Kidney (tissue), 14 donors: ENCODE data around the gene FLT1. TPM values are rescaled to one million over a fixed set of nuclear protein-coding genes. Genes with fewer than 3 reads are reported as not detected.

Experiments used
- DNase-seq, 5 donors: peaks; one replicate each; pipeline ENCODE4 v3.0.0-alpha.2; 2013 to 2020
- FAIRE-seq: peaks from 2 replicates; lab custom pipeline; 2012; peaks lifted over from hg19 to GRCh38; lab: Jason Lieb, UNC
- H3K27ac ChIP-seq, 2 donors: one replicate each; pipeline ENCODE4 v1.7.0; 2013; ENCODE audit warnings: low read depth in 2 of 2, low read length in 2 of 2, inconsistent platforms in 1 of 2
- H3K27me3 ChIP-seq: one replicate; pipeline ENCODE4 v1.7.1; 2013; ENCODE audit warnings: low read length, inconsistent platforms; ENCODE audit not compliant: control insufficient read depth, insufficient read depth
- H3K36me3 ChIP-seq, 3 donors: one replicate each; pipeline versions ENCODE4 v1.7.0 to v1.7.1; 2013; ENCODE audit warnings: low read length in 3 of 3, control low read depth in 1 of 3, inconsistent platforms in 1 of 3; ENCODE audit not compliant: insufficient read depth in 3 of 3, control insufficient read depth in 2 of 3
- H3K4me1 ChIP-seq, 3 donors: one replicate each; pipeline versions ENCODE4 v1.7.0 to v1.7.1; 2013; ENCODE audit warnings: low read length in 3 of 3, inconsistent platforms in 1 of 3, low read depth in 1 of 3; ENCODE audit not compliant: control insufficient read depth in 2 of 3, insufficient read depth in 2 of 3
- H3K4me3 ChIP-seq, 3 donors: one replicate each; pipeline versions ENCODE4 v1.7.0 to v1.8.1; 2013; ENCODE audit warnings: low read length in 3 of 3, control low read depth in 1 of 3, inconsistent platforms in 1 of 3
- H3K9ac ChIP-seq, 3 donors: one replicate each; pipeline versions ENCODE4 v1.7.0 to v1.7.1; 2013; ENCODE audit warnings: low read length in 3 of 3, control low read depth in 1 of 3, inconsistent platforms in 1 of 3
- H3K9me3 ChIP-seq, 3 donors: one replicate each; pipeline versions ENCODE4 v1.7.0 to v1.7.1; 2013; ENCODE audit warnings: low read length in 3 of 3, control low read depth in 1 of 3, inconsistent platforms in 1 of 3; ENCODE audit not compliant: control insufficient read depth in 2 of 3, insufficient read depth in 1 of 3
- intact Hi-C: fragments of 100-400 bp; cut with DNase I; formaldehyde crosslinking; loops from one replicate; pipeline ENCODE4 v1.11.1; 2022
- polyA plus RNA-seq: library from polyadenylated mRNA; stranded (reverse); fragments of 350-450 nt; fragmentation: Illumina TruSeq; extraction: RNeasy Lipid Tissue Mini Kit (QIAGEN cat#74804); gene quantifications from one replicate; pipeline ENCODE4 v1.2.3, GENCODE V29; 2014; ENCODE audit warnings: low read depth, low replicate concordance; ENCODE audit not compliant: insufficient read depth
- total RNA-seq: library from RNA; stranded (reverse); fragmentation: NEBNext Ultra II Directional; extraction: Animal tissue kit (Norgen Biotek cat#: 25700); gene quantifications from one replicate; pipeline ENCODE4 v1.2.1, GENCODE V29; 2021
- TF ChIP-seq, protein P1 (sequence below): IDR thresholded peaks from 3 replicates; pipeline ENCODE4 v1.5.1; 2012; ENCODE audit warnings: mild to moderate bottlenecking, moderate library complexity, borderline replicate concordance; ENCODE audit not compliant: insufficient read depth; ENCODE audit errors: extremely low read depth
- donor health status: control.
- donor health status: control.
- donor health status: control.
- donor health status: control.
- donor health status: control.
- donor health status: DM: yes; HTN: yes; CAD: no.
- donor health status: Normal renal cell carcinoma (clear cell type).

Gene FLT1
- total and polyA plus RNA-seq, 2 donors from 2014 or later: 17.2 to 45.7 TPM

DNA sequence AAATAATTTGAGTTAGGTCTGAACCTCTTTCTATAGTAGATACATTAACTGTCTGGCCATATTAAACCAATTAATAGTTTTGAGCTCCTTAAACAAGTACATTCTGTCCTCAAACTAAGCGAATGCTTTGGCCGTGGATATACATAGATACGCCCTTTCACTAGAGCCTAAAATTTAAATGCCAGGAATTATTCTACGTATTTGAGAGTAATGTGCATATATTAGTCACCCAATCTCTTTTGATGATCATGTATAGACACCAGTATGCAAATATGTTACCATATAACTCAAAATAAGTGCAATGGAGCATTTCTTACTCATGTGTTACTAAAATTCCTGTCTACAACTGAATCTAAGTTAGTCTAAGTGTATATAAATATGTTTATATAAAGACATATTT is 70.4 kb downstream of the FLT1 start:
- no peaks in the 10 kb centered on the region for H3K36me3 ChIP-seq
- FAIRE-seq (no peak), DNase-seq (no peak)
- H3K27ac ChIP-seq: no peak overlapping the region
- no peak overlapping the region for H3K4me3 ChIP-seq
- intact Hi-C loops: no loop called here
- H3K9ac ChIP-seq: no peak overlapping the region
- no peaks in the 10 kb centered on the region for H3K4me1 ChIP-seq
- TF ChIP-seq, protein P1, sequence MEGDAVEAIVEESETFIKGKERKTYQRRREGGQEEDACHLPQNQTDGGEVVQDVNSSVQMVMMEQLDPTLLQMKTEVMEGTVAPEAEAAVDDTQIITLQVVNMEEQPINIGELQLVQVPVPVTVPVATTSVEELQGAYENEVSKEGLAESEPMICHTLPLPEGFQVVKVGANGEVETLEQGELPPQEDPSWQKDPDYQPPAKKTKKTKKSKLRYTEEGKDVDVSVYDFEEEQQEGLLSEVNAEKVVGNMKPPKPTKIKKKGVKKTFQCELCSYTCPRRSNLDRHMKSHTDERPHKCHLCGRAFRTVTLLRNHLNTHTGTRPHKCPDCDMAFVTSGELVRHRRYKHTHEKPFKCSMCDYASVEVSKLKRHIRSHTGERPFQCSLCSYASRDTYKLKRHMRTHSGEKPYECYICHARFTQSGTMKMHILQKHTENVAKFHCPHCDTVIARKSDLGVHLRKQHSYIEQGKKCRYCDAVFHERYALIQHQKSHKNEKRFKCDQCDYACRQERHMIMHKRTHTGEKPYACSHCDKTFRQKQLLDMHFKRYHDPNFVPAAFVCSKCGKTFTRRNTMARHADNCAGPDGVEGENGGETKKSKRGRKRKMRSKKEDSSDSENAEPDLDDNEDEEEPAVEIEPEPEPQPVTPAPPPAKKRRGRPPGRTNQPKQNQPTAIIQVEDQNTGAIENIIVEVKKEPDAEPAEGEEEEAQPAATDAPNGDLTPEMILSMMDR: no peak
- no peaks in the 10 kb centered on the region for H3K9me3 ChIP-seq
- no peaks in the 10 kb centered on the region for H3K27me3 ChIP-seq

DNA sequence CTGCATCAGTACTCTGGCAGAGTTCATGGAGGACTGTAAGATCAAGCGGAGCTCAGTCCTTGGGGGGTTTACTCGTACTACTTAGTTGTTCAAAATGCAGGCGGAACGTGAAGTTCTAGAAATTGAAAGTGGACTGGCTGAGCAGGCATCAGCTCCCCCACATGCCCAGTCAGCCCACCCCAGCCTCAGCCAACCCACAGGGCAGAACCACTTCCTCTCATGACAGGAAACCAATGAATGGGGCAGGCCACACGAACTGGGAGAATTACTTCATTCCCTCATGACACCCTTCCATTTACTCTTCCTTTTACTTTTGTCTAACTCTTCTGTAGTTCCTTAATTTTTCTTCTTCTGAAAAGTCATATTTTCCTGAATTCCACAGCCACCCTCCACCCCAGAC is 71.9 kb downstream of the FLT1 start:
- FAIRE-seq (no peak), DNase-seq (no peak)
- Histone ChIP-seq H3K4me3 (no peak overlapping the region), H3K36me3 (no peaks in the 10 kb centered on the region), H3K27me3 (no peaks in the 10 kb centered on the region), H3K9ac (no peak overlapping the region), H3K27ac (no peak overlapping the region), H3K4me1 (no peaks in the 10 kb centered on the region), H3K9me3 (no peaks in the 10 kb centered on the region)
- intact Hi-C loops: no loop called here
- TF ChIP-seq, protein P1: no peak

DNA sequence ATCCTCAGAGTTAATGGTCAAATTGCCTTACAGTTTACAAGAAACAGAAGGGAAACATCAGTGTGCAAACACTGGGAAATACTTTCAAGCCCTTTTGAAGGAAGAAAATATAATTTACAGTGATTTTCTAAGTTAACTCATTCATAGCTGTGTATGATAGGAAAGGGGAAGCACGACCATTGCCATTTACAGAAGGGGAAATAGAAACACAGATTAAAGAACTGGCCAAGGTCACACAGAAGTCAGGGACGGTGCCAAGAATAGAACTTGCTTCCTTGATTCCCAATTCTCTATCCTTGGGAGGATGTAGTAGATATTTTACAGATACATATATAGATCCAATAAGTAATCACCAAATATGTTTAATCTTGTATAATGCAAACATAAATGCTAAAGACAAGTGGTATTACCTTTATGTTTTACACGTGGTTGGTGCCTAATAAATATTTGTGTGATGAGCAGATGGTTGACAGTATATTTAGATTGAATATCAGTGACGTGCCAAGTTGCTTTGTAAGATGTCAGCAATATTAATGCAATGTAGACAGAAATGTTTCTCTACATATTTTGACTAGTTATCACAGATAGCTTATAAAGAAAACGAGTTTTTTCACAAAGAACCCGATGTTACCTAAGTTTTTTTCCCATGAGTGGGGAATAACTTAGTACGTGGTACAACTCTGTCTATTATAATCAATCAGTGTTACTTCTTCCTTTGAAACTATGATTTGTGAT is 73.1 kb downstream of the FLT1 start:
- H3K9ac ChIP-seq: no peak overlapping the region
- FAIRE-seq (no peak), DNase-seq (no peak)
- H3K4me3 ChIP-seq: no peak overlapping the region
- TF ChIP-seq, protein P1: no peak
- no peaks in the 10 kb centered on the region for H3K36me3 ChIP-seq
- H3K27me3 ChIP-seq: no peaks in the 10 kb centered on the region
- no peaks in the 10 kb centered on the region for H3K4me1 ChIP-seq
- H3K27ac ChIP-seq: no peak overlapping the region
- H3K9me3 ChIP-seq: no peaks in the 10 kb centered on the region
- intact Hi-C loops: no loop called here
